Epithelial cell of prostate (primary cell): ENCODE measurements around the gene DPH7.
"Not testable (repeated sequence)": the region's sequence is repeated elsewhere in the genome, so short reads cannot be mapped to it uniquely, and the experiment has no call there.

Experiments used
- DNase-seq: peaks from one replicate; pipeline ENCODE4 v3.0.0-alpha.2; 2011; ENCODE audit warnings: low read depth, low spot score
- H3K27ac ChIP-seq: fragments of 450-650 bp; 2 replicates; pipeline ENCODE4 v1.5.1; 2017; ENCODE audit warnings: mild to moderate bottlenecking

Gene DPH7

DNA sequence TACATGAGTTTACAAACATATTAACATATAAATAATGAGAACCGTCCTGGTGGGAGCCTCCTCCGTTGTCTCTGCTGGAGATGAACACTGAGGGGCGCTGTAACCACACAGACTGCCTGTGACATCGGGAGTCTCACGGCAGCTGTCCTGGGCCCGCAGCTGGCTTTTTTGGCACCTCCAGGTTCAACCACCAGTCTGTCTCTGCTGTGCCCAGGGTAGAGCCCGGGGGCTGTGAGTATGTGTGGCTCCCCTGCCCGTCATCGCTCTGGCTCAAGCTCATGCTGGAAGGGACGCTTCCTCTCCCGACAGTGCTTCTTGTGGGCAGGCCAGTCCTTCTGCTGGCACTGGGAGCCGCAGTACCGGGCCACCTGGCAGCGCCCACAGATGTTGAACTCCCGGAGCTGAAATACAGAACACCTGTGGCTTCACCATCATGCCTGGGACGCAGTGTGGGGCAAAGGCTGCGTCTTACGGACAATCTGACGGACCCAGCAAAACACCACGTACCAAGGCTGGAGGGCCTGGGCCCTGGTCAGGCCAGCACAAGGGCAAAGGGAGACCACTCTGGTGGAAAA is 3.6 kb upstream of the DPH7 start:
- DNase-seq: no peak

DNA sequence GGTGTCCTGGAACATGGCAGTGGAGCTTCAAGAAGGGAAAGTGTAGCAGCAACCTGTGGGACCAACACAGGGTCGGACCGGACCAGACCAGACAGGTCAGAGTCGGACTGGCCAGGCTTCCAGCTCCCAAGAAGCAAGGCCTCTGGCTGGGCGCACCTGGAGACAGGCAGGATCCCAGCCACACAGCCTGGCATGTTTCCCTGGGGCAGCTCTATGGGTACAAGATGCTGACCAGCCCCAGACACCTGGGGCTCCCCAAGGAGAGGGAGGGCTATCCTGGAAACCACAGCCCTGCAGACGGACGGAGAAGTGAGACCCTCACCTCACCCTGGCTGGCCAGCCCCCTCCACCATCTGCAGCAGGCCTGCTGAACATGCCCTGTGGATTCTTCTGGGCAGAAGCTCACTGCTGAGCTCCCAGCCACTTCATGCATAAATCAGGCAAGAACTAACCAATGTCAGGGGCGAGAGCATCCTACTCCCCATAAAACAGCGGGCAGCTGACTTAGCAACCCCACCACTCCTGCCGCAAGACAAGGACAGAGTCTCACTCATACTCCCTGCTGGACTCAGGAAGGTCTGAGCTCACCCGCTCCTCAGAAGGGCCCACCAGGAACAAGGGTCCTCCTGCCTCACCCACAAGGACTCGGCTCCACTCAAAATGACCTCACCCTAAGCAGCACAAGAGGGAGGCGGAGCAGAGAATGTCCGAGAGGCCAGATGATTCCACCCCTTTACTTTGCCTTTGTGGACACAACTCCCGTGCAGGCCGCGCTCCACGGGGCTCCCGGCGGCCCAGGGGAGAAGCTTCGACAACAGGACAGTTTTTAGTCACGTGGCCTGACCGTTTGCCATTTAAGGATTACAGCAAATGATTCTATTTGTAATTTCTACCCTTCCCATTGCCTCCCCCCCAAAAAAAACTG is 2.9 kb upstream of the DPH7 start:
- H3K27ac ChIP-seq: no peak overlapping the region
- no peak for DNase-seq

More for the DNA sequence above, 3.6 kb upstream of the DPH7 start:
- H3K27ac ChIP-seq: no peak overlapping the region

DNA sequence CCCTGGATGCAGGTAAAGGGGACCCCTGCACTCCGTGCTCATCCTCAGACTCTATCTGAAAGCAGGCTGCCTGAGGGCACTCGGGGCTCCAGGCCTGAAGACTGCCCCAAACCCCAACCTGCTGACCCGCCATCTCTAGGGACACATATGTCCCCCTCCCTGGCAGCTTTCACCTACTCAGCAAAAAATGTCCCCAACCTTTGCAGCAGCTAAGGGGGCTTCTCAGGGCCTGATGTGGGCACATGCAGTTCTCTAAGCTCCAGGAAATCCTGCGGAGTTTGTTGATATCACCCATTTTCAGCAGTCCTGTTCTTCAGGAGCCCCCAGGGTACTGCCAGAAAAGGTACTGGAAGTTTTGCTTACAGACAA is 2.2 kb upstream of the DPH7 start:
- DNase-seq: no peak
- H3K27ac ChIP-seq: no peak overlapping the region

DNA sequence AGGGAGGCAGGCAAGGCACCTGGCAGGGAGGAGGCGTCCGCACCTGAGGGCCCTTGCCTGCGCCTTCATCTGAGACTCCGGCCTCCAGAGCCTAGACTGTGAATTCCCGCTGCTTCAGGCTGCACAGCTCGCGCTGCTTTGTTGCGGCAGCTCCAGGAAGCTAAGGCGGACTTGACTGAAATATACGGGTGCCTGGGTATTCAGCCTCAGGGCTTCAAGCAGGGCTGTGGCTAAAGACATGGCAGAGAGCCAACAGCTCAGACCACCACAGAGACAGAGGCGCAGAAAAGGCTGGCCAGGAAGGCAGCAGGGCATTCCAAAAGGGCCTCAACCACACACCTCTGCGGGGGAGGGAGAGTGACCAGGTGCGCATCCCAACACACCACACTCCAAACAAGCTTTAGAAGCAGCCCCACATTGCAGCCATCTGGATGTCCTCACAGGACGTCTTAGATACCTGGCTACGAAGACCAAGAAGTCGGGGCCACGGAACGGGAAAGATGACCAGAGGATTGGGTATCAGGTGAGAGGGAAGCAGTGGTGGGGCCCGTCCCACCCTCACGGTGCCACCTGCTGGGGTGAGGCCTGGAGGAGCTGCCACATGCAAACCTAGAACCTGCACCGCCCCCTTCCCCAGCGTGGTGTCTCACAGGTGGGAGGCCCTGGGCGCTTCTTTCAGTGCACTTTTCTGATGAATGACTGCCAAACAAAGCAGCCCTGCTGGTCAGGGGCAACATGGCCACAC is 1.7 kb upstream of the DPH7 start:
- no peak for DNase-seq
- no peak overlapping the region for H3K27ac ChIP-seq

DNA sequence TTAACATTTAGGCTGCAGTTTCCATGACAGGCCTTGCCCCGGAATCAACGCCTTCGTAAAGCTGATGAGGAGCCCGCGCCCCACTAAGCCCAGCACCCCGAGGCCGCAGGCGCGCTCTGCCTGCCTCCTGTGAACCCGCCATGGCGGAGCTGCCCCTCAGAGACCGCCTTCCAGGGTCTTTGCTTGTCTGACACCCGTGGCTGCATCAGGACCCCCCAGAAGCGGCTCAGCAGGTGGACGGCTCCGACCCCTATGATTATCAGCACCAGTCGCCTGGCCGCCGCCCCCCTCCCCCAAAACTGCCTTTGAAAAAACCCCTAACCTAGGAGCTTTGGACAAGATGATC is 507 bp upstream of the DPH7 start:
- no peak for DNase-seq
- H3K27ac ChIP-seq: peak overlapping the region; percentile 78

DNA sequence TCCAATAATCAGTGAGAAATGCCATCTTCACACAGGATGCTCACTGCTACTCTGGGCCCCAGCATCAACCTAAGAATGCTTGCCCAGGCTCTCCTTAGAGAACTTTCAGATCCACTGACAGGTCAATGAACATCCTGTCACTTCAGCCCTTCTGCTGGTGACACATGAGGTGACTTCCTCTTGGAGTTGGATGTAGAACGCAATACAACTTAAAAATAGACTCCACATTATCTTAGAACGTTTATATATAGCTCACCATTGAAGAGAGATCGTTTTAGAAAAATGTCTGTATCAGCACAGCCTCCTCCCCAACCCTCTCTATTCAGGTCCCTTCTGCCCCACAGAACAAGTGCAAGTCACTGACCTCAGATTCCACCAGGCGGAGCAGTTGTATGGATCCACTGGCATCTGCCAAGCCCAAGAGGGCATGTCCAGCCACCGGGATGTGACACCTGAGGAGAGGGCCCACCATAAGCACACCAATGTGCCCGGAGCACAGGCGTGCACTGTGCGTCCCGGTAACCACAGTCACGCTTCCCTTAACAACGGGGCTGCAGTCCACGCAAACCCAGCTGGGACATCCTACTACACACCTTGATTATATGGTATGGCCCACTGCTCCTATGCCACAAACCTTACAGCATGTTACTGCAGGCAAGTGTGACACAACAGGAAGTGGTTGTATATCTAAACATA is 2.9 kb downstream of the DPH7 start:
- DNase-seq: no peak
- peak overlapping the region; percentile 78 for H3K27ac ChIP-seq

DNA sequence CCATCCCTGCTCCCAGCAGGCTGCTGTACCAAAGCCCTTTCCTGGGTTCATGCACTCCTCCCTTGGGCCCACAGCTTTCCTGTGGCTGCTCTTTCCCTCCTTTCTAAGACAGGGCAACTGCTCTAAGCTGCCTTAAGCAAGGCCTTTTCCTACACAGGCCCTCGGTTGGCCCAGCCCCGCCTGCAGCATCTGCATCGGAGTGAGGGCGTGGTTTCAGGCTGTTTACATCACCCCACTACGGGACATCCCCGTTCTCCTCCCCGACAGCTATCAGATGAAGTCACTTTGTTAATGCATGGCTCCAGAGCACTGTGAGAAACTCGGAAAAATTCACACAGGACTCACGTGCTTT is 3.4 kb downstream of the DPH7 start:
- H3K27ac ChIP-seq: peak overlapping the region; percentile 78
- DNase-seq: no peak

DNA sequence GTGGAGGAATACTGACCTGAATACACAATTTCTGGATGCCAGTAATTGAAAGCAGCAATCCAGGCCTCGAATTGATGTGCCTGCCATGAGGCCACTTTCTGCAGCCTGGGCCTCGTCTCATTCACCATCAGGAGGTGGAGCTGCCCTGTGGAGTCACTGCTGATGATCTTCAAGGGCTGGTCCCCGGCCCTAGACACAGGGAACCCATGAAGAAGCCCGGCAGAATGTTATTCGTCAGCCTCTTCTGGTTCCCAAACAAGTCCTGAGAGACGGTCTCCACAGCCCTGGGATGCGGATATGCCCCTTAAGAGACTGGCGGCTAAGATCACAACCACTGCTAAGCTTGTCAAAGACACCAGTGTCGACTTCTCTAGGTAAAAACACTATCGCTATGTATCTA is 4.5 kb downstream of the DPH7 start:
- no peak overlapping the region for H3K27ac ChIP-seq
- no peak for DNase-seq

DNA sequence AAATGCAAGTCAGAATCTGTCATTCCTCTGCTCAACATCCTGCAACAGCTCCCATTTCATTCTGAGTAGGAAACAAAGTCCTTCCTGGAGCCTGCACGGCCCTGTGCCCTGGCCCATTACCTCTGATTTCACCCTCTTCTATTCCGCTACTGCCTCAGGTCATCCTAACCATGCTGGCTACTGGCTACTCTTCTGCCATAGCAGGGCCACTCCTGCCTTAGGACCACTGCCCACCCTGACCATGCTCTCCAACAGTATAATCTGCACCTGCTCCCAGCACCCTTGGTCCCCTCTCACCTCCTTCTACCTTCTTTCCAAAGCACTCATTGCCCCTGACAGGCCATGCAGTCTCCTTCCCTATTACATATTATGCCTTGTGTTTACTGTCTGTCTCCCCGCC is 8.2 kb downstream of the DPH7 start:
- H3K27ac ChIP-seq: no peak overlapping the region
- no peak for DNase-seq

DNA sequence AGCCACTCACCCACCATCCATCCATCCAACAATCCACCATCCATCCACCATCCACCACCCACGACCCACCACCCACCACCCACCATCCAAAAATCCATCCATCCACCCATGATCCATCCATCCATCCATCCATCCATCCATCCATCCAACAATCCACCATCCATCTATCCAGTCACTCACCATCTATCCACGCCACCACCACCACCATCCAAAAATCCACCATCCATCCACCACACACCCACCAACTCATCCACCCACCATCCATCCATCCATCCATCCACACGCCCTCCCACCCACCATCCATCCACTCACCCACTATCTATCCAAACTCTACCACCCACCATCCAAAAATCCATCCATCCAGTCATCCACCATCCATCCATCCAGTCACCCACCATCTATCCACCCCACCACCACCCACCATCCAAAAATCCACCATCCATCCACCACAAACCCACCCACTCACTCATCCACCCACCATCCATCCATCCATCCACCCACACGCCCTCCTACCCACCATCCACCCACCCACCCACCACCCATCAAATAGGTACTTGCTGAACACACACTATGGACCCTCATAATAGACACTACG is 9.0 kb downstream of the DPH7 start:
- DNase-seq: no peak
- no peak overlapping the region for H3K27ac ChIP-seq

DNA sequence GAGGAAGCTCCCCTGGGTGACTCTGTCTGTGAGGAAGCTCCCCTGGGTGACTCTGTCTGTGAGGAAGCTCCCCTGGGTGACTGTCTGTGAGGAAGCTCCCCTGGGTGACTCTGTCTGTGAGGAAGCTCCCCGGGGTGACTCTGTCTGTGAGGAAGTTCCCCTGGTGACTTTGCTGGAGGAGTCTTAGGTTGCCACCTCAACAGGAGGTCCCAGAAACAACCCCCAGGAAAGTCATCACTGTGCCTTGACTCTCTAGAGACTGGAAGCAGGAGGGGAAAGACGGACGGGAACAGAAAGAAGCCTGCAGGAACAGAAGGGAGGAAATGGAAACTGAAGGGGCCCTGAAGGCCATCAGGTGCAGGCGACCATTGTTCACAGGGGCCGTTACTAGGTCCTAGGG is 10.3 kb downstream of the DPH7 start:
- H3K27ac ChIP-seq, DNase-seq: not testable (repeated sequence)

DNA sequence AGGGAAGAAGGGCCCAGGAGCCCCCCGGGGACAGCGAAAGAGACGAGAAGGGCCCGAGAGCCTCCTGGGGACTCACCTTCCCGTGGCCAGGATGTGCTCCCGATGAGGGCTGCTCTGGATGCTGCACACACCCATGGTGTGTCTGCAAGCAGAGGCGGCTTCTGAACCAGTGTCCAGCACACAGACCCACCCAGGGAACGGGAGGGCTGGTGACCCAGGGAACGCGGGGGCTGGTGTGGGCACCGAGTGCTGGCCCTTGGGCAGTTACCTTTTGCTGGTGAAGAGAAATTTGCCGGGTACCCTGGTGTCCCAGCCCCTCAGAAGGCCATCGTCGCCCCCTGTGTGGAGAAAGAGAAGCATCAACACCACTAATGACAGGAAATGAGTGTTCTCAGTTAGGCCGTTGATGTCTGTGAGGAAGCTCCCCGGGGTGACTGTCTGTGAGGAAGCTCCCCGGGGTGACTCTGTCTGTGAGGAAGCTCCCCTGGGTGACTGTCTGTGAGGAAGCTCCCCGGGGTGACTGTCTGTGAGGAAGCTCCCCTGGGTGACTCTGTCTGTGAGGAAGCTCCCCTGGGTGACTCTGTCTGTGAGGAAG is 13.8 kb downstream of the DPH7 start:
- DNase-seq: no peak
- H3K27ac ChIP-seq: no peak overlapping the region

DNA sequence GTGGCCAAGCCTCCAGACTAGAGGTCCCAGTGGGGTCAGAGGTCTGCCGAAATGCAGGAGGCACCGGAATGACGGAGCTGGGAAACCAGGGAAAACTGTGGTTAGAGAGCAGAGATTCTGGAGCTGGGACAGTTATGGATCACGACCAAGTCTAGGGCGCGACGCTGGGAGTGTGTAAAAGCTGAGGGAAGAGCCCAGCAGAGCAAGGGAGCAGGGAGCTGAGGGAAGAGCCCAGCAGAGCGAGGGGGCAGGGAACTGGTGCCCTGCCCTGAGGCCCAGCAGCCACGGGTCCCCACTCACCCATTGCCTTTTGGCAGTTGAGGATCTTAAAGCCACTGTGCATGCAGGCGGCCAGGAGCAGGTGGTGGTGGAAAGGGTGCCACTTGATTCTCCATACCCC is 14.6 kb downstream of the DPH7 start:
- H3K27ac ChIP-seq: no peak overlapping the region
- no peak for DNase-seq

DNA sequence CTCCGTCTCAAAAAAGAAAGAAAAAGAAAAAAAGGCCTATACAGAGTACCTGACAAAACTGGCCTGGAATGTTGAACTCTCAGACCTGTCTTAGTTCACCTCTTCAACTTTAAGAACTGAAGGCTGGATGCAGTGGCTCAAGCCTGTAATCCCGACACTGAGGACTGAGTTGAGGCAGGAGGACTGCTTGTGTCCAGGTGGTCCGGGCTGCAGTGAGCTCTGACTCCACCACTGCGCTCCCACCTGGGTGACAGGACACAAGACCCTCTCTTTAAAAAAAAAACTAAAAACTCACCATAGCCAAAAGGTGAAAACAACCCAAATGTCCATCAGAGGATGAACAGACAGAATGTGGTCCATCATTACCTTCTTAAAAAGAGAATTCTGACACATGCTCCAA is 20.6 kb downstream of the DPH7 start:
- no peak overlapping the region for H3K27ac ChIP-seq
- DNase-seq: no peak

DNA sequence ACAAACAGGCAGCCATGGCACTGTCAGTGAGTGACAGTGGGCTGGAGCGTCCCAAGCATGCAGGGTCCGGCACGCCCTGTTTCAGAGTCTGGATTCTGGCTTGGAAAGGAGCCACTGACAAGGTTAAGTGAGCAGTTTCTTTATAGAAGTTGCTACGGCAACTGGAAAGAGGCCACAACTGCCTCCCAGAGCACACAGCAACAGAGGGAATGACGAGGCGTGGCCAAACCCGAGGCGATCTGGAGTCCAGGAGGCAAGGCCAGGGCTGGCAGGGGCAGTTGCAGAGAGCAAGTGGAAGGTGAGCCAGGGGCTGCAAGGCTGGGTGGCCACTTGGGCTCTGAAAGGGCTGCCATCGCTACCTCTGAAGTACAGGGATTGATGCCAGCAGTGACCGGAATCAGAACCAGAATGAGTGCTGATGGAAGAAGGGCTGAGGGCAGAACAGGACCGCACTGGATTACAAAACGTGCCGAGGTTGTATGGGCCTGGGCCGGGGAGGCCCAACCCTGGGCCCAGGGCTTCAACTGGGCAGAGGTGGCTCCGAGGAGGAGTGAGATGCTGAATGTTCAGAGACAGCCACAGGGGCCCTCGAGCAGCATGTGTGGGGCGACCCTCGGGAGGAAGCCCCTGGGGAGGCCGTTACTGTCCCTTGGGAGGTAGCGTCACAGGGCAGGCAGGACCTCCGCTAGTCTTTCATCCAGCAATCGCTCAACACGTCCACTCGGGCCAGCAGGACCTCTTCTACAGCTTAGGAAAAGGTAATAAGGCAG is 22.5 kb downstream of the DPH7 start:
- no peak for DNase-seq

DNA sequence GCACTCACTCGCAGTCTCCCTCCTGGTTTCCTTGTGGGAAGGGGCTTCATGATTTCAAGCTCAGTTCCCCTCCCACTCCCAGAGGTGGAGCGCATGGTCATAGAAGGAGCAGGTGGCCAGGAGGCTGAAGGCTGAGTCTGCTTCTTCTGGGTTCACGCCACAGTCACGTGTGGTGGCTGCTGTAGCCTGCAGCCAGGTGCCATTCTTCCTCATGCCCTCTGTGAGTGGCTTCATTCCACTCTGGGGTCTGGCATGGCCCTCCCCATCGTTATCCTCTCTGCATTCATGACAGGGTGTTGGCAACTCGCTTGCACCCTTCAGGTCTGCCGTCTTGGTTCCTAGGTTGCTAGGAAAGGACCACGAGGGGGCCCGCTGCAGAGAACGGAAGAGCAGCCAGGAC is 23.5 kb downstream of the DPH7 start:
- H3K27ac ChIP-seq: no peak overlapping the region
- no peak for DNase-seq

More for the DNA sequence above, 22.5 kb downstream of the DPH7 start:
- no peak overlapping the region for H3K27ac ChIP-seq

DNA sequence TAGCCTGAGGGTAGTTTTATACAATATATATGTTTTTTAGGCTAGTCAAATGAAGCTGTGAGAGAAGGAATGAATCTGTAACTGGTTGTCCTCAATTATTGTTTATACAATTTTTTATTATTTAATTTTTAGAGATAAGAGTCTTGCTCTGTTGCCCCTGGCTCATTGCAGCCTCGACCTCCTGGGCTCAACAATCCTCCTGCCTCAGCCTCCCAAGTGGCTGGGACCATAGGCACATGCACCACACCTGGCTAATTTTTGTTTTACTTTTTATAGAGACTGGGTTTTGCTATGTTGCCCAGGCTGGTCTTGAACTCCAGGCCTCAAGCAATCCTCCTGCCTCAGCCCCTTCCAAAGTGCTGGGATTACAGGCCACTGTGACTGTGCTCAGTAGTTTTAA is 24.4 kb downstream of the DPH7 start:
- DNase-seq: no peak
- no peak overlapping the region for H3K27ac ChIP-seq

DNA sequence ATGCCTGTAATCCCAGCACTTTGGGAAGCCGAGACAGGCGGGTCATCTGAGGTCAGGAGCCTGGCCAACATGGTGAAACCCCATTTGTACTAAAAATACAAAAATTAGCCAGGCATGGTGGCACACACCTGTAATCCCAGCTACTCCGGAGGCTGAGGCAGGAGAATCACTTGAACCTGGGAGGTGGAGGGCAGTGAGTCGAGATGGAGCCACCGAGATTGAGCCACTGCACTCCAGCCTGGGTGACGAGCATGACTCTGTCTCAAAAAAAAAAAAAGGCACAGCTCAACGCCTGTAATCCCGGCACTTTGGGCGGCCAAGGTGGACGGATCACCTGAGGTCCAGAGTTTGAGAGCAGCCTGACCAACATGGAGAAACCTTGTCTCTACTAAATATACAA is 25.1 kb downstream of the DPH7 start:
- H3K27ac ChIP-seq, DNase-seq: not testable (repeated sequence)

DNA sequence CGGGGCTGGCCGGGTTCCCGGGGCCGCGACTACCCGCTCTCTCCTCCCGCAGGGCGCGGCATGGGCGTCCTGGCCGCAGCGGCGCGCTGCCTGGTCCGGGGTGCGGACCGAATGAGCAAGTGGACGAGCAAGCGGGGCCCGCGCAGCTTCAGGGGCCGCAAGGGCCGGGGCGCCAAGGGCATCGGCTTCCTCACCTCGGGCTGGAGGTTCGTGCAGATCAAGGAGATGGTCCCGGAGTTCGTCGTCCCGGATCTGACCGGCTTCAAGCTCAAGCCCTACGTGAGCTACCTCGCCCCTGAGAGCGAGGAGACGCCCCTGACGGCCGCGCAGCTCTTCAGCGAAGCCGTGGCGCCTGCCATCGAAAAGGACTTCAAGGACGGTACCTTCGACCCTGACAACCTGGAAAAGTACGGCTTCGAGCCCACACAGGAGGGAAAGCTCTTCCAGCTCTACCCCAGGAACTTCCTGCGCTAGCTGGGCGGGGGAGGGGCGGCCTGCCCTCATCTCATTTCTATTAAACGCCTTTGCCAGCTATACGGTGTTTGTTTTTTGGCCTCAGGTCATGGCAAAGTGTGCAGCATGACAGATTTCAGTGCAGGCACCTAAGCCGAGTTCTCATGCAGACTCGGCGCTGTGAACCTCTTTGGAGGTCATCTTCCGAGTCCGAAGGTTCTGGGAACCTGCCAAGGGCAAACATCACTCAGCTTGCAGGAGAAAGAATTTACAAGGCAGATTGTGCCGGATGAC is 26.5 kb downstream of the DPH7 start:
- H3K27ac ChIP-seq: peak overlapping the region; percentile 60
- DNase-seq: no peak
